Measurements from ENCODE around the gene ZNHIT6.

The ZNHIT6 gene

DNA sequence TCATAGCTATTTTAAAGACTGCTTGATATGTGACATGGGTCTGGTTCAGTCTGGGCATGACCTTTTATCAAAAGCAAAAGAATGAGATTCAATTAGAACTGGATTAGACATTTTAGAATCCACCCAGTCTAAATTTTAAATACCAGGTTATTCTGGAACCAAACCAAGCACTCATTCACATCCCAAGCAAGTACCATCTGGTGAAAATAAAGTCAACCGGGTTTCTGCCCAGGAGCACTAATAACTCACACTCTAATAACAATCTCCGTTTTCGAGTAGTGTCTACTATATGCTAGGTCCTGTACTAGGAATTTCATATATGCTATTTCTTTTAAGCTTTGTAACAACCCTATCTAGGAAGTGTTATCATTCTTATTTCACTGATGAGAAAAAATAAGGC is 30.6 kb downstream of the ZNHIT6 start:
- TF ChIP-seq, protein P1, sequence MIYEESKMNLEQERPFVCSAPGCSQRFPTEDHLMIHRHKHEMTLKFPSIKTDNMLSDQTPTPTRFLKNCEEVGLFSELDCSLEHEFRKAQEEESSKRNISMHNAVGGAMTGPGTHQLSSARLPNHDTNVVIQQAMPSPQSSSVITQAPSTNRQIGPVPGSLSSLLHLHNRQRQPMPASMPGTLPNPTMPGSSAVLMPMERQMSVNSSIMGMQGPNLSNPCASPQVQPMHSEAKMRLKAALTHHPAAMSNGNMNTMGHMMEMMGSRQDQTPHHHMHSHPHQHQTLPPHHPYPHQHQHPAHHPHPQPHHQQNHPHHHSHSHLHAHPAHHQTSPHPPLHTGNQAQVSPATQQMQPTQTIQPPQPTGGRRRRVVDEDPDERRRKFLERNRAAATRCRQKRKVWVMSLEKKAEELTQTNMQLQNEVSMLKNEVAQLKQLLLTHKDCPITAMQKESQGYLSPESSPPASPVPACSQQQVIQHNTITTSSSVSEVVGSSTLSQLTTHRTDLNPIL (CRISPR knock-in tag; IDR thresholded peaks at IDR 0.05; ENCODE audit: low read depth), result no peak
- TF ChIP-seq ZFP30 (CRISPR knock-in tag; IDR thresholded peaks at IDR 0.05) (no peak), TOX (CRISPR knock-in tag; IDR thresholded peaks at IDR 0.05; ENCODE audit: borderline replicate concordance) (no peak), ZC3H10 (CRISPR knock-in tag; IDR thresholded peaks at IDR 0.05) (no peak), ESRRG (CRISPR knock-in tag; IDR thresholded peaks at IDR 0.05) (no peak)
- no peak for ATAC-seq

DNA sequence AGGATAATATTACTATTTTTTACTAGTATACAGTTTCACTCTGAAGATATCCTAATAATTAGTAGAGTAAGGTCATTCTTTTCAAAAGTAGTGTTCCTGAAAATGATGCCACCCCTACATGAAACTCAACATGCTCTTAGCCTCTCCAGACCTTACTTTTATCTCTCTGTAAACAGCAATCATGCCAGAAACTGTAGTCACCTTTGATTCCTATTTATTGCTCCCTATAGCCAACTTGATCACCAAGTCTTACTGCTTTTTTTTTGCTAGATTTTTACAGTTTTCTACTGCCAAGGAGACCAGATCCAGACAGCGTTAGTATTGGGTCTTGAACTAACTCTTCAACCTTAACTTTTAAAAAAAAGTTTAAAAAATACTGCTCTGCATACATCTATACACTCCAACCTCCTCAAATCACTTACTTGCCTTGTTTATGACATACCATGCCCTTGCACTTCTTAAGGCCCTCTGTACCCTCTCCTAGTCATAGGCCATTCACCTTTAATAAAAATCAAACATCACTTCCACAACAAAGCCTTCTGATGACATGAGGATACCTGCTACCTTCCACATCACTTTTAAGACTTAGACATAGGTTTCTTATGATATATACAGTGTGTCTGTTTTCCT is 36.1 kb downstream of the ZNHIT6 start:
- TF ChIP-seq BACH2 (CRISPR knock-in tag; IDR thresholded peaks at IDR 0.05; ENCODE audit: borderline replicate concordance) (no peak), ZC3H10 (CRISPR knock-in tag; IDR thresholded peaks at IDR 0.05) (no peak), ARNTL (CRISPR knock-in tag; IDR thresholded peaks at IDR 0.05; ENCODE audit: borderline replicate concordance, low read depth) (no peak), ZNF565 (CRISPR knock-in tag; conservative IDR thresholded peaks at IDR 0.05; ENCODE audit: low read depth) (no peak), TOX (CRISPR knock-in tag; IDR thresholded peaks at IDR 0.05; ENCODE audit: borderline replicate concordance) (no peak), ESRRG (CRISPR knock-in tag; IDR thresholded peaks at IDR 0.05) (no peak), ISL1 (CRISPR knock-in tag; IDR thresholded peaks at IDR 0.05) (no peak), PPARA (CRISPR knock-in tag; IDR thresholded peaks at IDR 0.05; ENCODE audit: borderline replicate concordance) (no peak), CSDC2 (CRISPR knock-in tag; IDR thresholded peaks at IDR 0.05) (no peak), OSR1 (CRISPR knock-in tag; IDR thresholded peaks at IDR 0.05) (no peak), ZNF70 (CRISPR knock-in tag; IDR thresholded peaks at IDR 0.05) (no peak), ZFP3 (CRISPR knock-in tag; IDR thresholded peaks at IDR 0.05) (no peak)
- TF ChIP-seq, protein P2, sequence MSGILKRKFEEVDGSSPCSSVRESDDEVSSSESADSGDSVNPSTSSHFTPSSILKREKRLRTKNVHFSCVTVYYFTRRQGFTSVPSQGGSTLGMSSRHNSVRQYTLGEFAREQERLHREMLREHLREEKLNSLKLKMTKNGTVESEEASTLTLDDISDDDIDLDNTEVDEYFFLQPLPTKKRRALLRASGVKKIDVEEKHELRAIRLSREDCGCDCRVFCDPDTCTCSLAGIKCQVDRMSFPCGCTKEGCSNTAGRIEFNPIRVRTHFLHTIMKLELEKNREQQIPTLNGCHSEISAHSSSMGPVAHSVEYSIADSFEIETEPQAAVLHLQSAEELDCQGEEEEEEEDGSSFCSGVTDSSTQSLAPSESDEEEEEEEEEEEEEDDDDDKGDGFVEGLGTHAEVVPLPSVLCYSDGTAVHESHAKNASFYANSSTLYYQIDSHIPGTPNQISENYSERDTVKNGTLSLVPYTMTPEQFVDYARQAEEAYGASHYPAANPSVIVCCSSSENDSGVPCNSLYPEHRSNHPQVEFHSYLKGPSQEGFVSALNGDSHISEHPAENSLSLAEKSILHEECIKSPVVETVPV (CRISPR knock-in tag; IDR thresholded peaks at IDR 0.05), result no peak
- TF ChIP-seq, protein P3, sequence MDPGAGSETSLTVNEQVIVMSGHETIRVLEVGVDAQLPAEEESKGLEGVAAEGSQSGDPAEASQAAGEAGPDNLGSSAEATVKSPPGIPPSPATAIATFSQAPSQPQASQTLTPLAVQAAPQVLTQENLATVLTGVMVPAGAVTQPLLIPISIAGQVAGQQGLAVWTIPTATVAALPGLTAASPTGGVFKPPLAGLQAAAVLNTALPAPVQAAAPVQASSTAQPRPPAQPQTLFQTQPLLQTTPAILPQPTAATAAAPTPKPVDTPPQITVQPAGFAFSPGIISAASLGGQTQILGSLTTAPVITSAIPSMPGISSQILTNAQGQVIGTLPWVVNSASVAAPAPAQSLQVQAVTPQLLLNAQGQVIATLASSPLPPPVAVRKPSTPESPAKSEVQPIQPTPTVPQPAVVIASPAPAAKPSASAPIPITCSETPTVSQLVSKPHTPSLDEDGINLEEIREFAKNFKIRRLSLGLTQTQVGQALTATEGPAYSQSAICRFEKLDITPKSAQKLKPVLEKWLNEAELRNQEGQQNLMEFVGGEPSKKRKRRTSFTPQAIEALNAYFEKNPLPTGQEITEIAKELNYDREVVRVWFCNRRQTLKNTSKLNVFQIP (CRISPR knock-in tag; IDR thresholded peaks at IDR 0.05; ENCODE audit: borderline replicate concordance, low read depth), result no peak
- TF ChIP-seq, protein P4, sequence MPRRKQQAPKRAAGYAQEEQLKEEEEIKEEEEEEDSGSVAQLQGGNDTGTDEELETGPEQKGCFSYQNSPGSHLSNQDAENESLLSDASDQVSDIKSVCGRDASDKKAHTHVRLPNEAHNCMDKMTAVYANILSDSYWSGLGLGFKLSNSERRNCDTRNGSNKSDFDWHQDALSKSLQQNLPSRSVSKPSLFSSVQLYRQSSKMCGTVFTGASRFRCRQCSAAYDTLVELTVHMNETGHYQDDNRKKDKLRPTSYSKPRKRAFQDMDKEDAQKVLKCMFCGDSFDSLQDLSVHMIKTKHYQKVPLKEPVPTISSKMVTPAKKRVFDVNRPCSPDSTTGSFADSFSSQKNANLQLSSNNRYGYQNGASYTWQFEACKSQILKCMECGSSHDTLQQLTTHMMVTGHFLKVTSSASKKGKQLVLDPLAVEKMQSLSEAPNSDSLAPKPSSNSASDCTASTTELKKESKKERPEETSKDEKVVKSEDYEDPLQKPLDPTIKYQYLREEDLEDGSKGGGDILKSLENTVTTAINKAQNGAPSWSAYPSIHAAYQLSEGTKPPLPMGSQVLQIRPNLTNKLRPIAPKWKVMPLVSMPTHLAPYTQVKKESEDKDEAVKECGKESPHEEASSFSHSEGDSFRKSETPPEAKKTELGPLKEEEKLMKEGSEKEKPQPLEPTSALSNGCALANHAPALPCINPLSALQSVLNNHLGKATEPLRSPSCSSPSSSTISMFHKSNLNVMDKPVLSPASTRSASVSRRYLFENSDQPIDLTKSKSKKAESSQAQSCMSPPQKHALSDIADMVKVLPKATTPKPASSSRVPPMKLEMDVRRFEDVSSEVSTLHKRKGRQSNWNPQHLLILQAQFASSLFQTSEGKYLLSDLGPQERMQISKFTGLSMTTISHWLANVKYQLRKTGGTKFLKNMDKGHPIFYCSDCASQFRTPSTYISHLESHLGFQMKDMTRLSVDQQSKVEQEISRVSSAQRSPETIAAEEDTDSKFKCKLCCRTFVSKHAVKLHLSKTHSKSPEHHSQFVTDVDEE (CRISPR knock-in tag; IDR thresholded peaks at IDR 0.05), result no peak
- ATAC-seq, result no peak

DNA sequence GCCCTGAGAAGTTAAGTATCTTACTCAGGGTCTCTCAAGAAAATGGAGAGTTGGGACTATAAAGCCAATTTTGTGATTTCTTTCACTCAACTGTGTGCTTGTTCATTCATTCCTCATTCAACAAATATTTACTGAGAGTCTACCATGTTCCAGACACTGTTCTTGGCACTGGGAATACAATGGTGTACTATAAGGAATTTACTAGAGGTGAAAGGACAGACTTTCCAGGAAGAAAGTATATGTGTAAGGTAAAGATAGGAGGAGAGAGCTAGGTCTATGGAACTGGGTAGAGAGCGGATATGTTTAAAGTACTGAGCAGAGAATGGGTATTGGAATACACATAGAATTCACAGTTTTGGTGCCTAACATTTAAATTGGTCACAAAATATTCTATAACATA is 42.3 kb downstream of the ZNHIT6 start:
- TF ChIP-seq, protein P1 (CRISPR knock-in tag; IDR thresholded peaks at IDR 0.05; ENCODE audit: low read depth), result no peak
- no peak for TF ChIP-seq TOX (CRISPR knock-in tag; IDR thresholded peaks at IDR 0.05; ENCODE audit: borderline replicate concordance)
- no peak for TF ChIP-seq BACH2 (CRISPR knock-in tag; IDR thresholded peaks at IDR 0.05; ENCODE audit: borderline replicate concordance)
- TF ChIP-seq GLIS3 (CRISPR knock-in tag; IDR thresholded peaks at IDR 0.05), result no peak
- TF ChIP-seq, protein P4 (CRISPR knock-in tag; IDR thresholded peaks at IDR 0.05), result no peak
- ATAC-seq, result no peak
